B cell (primary cell): ENCODE measurements around the gene PSMD2.

ENCODE experiments used
- EZH2 ChIP-seq: IDR thresholded peaks from 2 replicates; pipeline ENCODE4 v1.6.1; 2012; ENCODE audit warnings: borderline replicate concordance, low read depth, mild to moderate bottlenecking, moderate library complexity, low read length; ENCODE audit not compliant: insufficient read depth, poor library complexity, severe bottlenecking
- TF ChIP-seq, protein P1 (sequence below): fragments of 200-600 bp; IDR thresholded peaks from one replicate; pipeline ENCODE4 v1.8.0; 2022; ENCODE audit warnings: antibody characterized with exemption, mild to moderate bottlenecking

DNA sequence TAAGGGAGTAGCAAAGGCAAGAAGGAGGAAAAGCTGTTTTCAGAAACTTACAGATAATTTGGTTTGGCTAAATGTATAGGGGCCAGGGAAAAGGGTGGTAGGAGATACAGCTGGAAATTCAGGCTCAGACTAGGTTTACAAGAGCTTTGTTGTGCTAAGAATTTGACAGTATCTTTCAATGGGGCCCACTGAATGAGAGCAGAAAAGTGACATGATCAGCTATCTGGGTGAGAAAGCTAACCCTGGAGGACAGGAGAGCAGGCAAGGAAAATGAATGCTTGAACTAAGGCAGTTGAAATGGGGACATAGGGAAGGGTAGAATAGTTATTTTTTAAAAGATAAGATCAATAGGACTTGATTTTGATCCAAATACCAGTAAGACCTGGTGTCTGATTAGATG lies 12.6 kb downstream of the PSMD2 start:
- TF ChIP-seq, protein P1, sequence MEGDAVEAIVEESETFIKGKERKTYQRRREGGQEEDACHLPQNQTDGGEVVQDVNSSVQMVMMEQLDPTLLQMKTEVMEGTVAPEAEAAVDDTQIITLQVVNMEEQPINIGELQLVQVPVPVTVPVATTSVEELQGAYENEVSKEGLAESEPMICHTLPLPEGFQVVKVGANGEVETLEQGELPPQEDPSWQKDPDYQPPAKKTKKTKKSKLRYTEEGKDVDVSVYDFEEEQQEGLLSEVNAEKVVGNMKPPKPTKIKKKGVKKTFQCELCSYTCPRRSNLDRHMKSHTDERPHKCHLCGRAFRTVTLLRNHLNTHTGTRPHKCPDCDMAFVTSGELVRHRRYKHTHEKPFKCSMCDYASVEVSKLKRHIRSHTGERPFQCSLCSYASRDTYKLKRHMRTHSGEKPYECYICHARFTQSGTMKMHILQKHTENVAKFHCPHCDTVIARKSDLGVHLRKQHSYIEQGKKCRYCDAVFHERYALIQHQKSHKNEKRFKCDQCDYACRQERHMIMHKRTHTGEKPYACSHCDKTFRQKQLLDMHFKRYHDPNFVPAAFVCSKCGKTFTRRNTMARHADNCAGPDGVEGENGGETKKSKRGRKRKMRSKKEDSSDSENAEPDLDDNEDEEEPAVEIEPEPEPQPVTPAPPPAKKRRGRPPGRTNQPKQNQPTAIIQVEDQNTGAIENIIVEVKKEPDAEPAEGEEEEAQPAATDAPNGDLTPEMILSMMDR = no peak
- no peak for TF ChIP-seq EZH2
